ENCODE measurements around the gene PIM1.
"Not testable (repeated sequence)": the region's sequence is repeated elsewhere in the genome, so short reads cannot be mapped to it uniquely, and the experiment has no call there.

Gene PIM1

DNA sequence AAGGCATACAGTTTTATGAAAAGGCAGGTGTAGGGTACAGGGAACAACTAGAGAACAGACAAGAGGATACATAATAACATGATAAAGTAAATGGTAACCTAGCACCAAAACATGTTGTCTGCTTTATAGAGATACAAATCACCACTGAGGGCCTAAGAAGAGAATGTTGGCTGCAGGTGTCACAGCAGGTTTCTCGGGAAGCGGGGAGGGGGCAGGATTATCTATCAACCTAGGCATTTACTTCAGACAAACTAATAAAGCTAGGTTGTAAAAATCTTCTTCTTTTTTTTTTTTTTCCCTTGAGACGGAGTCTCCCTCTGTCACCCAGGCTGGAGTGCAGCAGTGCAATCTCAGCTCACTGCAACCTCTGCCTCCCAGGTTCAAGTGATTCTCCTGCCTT lies 22.7 kb downstream of the PIM1 start:
- no peak for DNase-seq (ENCODE audit: low read depth)
- H3K4me3 ChIP-seq (ENCODE audit: low read depth, low read length): no peak overlapping the region

GRCh38 chr6:37194886-37195285 lies 24.9 kb downstream of the PIM1 start:
- DNase-seq (ENCODE audit: low read depth); H3K4me3 ChIP-seq (ENCODE audit: low read depth, low read length): not testable (repeated sequence)

More for the DNA sequence above, 22.7 kb downstream of the PIM1 start:
- TF ChIP-seq POLR2A (IDR thresholded peaks at IDR 0.05; ENCODE audit: extremely low read depth, insufficient read length): no peak
- TF ChIP-seq, protein P1, sequence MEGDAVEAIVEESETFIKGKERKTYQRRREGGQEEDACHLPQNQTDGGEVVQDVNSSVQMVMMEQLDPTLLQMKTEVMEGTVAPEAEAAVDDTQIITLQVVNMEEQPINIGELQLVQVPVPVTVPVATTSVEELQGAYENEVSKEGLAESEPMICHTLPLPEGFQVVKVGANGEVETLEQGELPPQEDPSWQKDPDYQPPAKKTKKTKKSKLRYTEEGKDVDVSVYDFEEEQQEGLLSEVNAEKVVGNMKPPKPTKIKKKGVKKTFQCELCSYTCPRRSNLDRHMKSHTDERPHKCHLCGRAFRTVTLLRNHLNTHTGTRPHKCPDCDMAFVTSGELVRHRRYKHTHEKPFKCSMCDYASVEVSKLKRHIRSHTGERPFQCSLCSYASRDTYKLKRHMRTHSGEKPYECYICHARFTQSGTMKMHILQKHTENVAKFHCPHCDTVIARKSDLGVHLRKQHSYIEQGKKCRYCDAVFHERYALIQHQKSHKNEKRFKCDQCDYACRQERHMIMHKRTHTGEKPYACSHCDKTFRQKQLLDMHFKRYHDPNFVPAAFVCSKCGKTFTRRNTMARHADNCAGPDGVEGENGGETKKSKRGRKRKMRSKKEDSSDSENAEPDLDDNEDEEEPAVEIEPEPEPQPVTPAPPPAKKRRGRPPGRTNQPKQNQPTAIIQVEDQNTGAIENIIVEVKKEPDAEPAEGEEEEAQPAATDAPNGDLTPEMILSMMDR (IDR thresholded peaks at IDR 0.05; ENCODE audit: low read depth, low read length): no peak
- no peak for TF ChIP-seq MYC (IDR thresholded peaks at IDR 0.05; ENCODE audit: low read depth, low read length)
- TF ChIP-seq, protein P2, sequence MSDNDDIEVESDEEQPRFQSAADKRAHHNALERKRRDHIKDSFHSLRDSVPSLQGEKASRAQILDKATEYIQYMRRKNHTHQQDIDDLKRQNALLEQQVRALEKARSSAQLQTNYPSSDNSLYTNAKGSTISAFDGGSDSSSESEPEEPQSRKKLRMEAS (IDR thresholded peaks at IDR 0.05; ENCODE audit: low read depth, low read length): no peak

DNA sequence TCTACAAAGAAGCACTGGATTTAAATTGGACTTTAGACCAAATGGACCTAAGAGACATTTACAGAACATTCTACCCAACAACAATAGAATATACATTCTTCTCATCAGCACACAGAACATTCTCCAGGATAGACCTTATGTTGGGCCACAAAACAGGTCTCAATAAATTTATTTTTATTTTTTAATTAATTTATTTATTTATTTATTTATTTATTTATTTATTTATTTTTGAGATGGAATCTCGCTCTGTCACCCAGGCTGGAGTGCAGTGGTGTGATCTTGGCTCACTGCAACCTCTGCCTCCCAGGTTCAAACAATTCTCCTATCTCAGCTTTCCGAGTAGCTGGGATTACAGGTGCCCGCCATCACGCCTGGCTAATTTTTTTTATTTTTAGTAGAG lies 26.5 kb downstream of the PIM1 start:
- H3K4me3 ChIP-seq (ENCODE audit: low read depth, low read length); DNase-seq (ENCODE audit: low read depth): not testable (repeated sequence)

DNA sequence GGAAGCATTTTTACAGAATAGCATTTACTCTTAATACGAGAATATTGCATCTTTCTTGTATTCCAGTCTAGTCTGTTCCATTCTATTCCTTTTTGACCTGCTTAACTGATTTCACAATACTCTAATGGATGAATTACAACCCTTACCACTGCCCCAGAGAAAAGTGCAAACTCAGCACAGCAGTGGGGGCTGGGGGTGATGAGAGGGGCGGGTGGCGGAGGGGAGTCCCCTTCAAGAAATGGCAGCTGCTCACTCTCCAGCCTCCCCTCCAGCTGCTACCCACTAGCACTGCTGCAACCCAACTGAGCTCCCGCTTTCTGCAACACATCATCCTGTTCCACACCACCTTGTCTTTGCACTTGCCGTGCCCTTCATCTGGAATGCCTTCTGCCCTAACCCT lies 30.1 kb downstream of the PIM1 start:
- no peak for TF ChIP-seq POLR2A (IDR thresholded peaks at IDR 0.05; ENCODE audit: extremely low read depth, insufficient read length)
- no peak for TF ChIP-seq MYC (IDR thresholded peaks at IDR 0.05; ENCODE audit: low read depth, low read length)
- TF ChIP-seq, protein P2 (IDR thresholded peaks at IDR 0.05; ENCODE audit: low read depth, low read length): no peak
- TF ChIP-seq, protein P1 (IDR thresholded peaks at IDR 0.05; ENCODE audit: low read depth, low read length): no peak
- no peak for DNase-seq (ENCODE audit: low read depth)
- H3K4me3 ChIP-seq (ENCODE audit: low read depth, low read length): no peak overlapping the region

- no peak overlapping the region for H3K4me3 ChIP-seq (ENCODE audit: low read depth, low read length)
- TF ChIP-seq, protein P2 (IDR thresholded peaks at IDR 0.05; ENCODE audit: low read depth, low read length): no peak
Measured at GRCh38 chr6:37201726-37202125, 31.8 kb downstream of the PIM1 start.

DNA sequence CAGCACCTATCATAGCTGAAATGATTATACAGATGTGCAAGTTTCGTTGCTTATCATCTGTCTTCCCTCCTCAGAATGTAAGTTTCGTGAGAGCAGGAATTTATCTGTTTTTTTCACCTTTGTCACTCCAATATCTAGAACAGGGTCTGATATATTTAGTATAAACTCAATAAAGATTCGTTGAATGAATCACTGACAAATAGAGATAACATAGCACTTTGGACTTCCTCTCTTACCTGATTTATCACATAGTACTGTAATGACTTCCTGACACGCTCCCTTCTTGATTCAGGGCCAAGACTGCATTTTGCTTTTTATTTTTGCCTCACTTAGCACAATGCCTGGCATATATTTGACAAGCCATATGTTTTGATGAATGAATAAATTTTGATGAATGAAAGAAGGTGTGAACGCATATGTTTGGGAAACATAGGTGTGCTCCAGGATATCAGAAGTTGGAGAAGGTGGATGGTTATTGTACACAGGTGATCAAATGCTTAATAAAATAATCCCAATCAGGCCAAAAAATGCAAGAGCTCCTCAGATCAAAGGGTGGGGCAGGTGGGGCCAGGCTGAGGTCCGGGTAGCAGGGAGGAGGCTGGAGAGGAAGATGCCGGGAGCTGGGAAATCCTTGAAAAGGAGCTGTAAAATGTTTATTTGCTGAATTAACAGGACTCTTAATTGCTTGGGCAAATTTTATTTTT lies 33.0 kb downstream of the PIM1 start:
- TF ChIP-seq, protein P1 (IDR thresholded peaks at IDR 0.05; ENCODE audit: low read depth, low read length): no peak
- TF ChIP-seq MYC (IDR thresholded peaks at IDR 0.05; ENCODE audit: low read depth, low read length): no peak
- TF ChIP-seq, protein P2 (IDR thresholded peaks at IDR 0.05; ENCODE audit: low read depth, low read length): no peak
- TF ChIP-seq POLR2A (IDR thresholded peaks at IDR 0.05; ENCODE audit: extremely low read depth, insufficient read length): no peak
- no peak overlapping the region for H3K4me3 ChIP-seq (ENCODE audit: low read depth, low read length)
- DNase-seq (ENCODE audit: low read depth): no peak

More at GRCh38 chr6:37201726-37202125, 31.8 kb downstream of the PIM1 start:
- DNase-seq (ENCODE audit: low read depth): no peak

DNA sequence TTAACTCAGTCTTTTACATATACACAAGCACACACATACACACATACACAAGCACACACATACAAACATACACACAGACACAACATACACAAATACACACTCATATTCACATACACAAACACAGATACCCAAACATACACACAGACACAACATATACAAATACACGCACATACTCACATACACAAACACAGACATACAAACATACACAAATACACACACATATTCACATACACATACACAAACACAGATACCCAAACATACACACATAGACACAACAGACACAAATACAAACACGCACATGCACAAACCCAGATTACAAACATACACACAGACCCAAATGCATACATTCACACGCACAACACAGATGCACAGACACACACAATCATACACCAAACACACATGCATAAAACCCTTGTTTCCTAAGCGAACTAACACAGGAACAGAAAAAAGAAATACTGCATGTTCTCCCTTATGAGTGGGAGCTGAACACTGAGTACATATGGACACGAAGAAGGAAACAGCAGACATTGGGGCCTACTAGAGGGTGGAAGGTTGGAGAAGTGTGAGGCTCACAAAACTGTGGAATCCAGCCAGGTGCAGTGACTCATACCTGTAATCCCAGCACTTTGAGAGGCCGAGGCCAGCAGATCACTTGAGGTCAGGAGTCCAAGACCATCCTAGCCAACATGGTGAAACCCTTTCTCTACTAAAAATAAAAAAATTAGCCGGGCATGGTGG lies 34.2 kb downstream of the PIM1 start:
- no peak overlapping the region for H3K4me3 ChIP-seq (ENCODE audit: low read depth, low read length)
- TF ChIP-seq, protein P2 (IDR thresholded peaks at IDR 0.05; ENCODE audit: low read depth, low read length): no peak
- TF ChIP-seq POLR2A (IDR thresholded peaks at IDR 0.05; ENCODE audit: extremely low read depth, insufficient read length) (no peak), MYC (IDR thresholded peaks at IDR 0.05; ENCODE audit: low read depth, low read length) (no peak)
- TF ChIP-seq, protein P1 (IDR thresholded peaks at IDR 0.05; ENCODE audit: low read depth, low read length): no peak
- no peak for DNase-seq (ENCODE audit: low read depth)
